A549 (cell line): ENCODE measurements around the gene DLG2. TPM values are rescaled to one million over a fixed set of nuclear protein-coding genes. Genes with fewer than 3 reads are reported as not detected.

ENCODE experiments used
- ATAC-seq, 2 experiments: fragments of 200-7000 bp in 1 of 2; fragments of >200 bp in 1 of 2; cut with Nextera tagmentation in 1 of 2; cut with Tn5 transposase in 1 of 2; 3 replicates each; pipeline versions ENCODE4 v1.8.0 to v1.9.1; 2018 to 2020; ENCODE audit warnings: mild to moderate bottlenecking in 1 of 2, moderate library complexity in 1 of 2
- CTCF ChIA-PET: fragments of 300-600 bp; sonication (Branson Sonifier 250); formaldehyde crosslinking; extraction: SDS; loops from one replicate; lab custom pipeline; 2021; ENCODE audit warnings: antibody characterized with exemption, inconsistent platforms; lab: Yijun Ruan, JAX
- POLR2A ChIA-PET: fragments of 350-600 bp; formaldehyde crosslinking; extraction: SDS; loops from one replicate; lab custom pipeline; 2021; ENCODE audit warnings: antibody characterized with exemption, inconsistent platforms; lab: Yijun Ruan, JAX
- DNase-seq, 2 experiments: peaks; one replicate each; pipeline versions ENCODE4 v3.0.0 to v3.0.0-alpha.2; 2011 to 2016; ENCODE audit warnings: low read depth in 1 of 2, low spot score in 1 of 2
- FAIRE-seq: peaks from 2 replicates; lab custom pipeline; 2011; peaks lifted over from hg19 to GRCh38; lab: Jason Lieb, UNC
- H3K27ac ChIP-seq, 2 experiments: fragments of >200 bp; sonication (Bioruptor Twin); formaldehyde crosslinking; 3 replicates each; pipeline ENCODE4 v1.5.1; 2016 to 2017
- H3K4me1 ChIP-seq: fragments of >200 bp; sonication (Bioruptor Twin); formaldehyde crosslinking; 3 replicates; pipeline ENCODE4 v1.6.1; 2016
- H3K4me2 ChIP-seq: fragments of >200 bp; sonication (Bioruptor Twin); formaldehyde crosslinking; 3 replicates; pipeline ENCODE4 v1.6.1; 2016
- H3K4me3 ChIP-seq: fragments of >200 bp; sonication (Bioruptor Twin); formaldehyde crosslinking; 3 replicates; pipeline ENCODE4 v1.5.1; 2016
- H3K9me3 ChIP-seq: fragments of >200 bp; sonication (Bioruptor Twin); formaldehyde crosslinking; 3 replicates; pipeline ENCODE4 v1.6.1; 2016
- BCL3 ChIP-seq: fragments of >200 bp; sonication (Bioruptor Twin); formaldehyde crosslinking; IDR thresholded peaks from 3 replicates; pipeline ENCODE4 v1.6.1; 2016
- CBX2 ChIP-seq: fragments of 200-600 bp; sonication (generic); IDR thresholded peaks from 2 replicates; pipeline ENCODE4 v1.6.1; 2016; ENCODE audit warnings: low read depth, mild to moderate bottlenecking, borderline replicate concordance
- CBX8 ChIP-seq: fragments of 200-600 bp; sonication (generic); IDR thresholded peaks from 2 replicates; pipeline ENCODE4 v1.6.1; 2016
- CHD4 ChIP-seq: fragments of 200-600 bp; sonication (generic); IDR thresholded peaks from 2 replicates; pipeline ENCODE4 v1.6.1; 2016; ENCODE audit warnings: antibody characterized with exemption, mild to moderate bottlenecking, borderline replicate concordance
- CTCF ChIP-seq: fragments of >200 bp; sonication (Bioruptor Twin); formaldehyde crosslinking; IDR thresholded peaks from 3 replicates; pipeline ENCODE4 v1.5.1; 2016
- EP300 ChIP-seq, 2 experiments: fragments of >200 bp; sonication (Bioruptor Twin); formaldehyde crosslinking; IDR thresholded peaks; 2 replicates in 1 of 2; 3 replicates in 1 of 2; pipeline ENCODE4 v1.6.1; 2016 to 2017
- ESRRA ChIP-seq: fragments of 150-350 bp; IDR thresholded peaks from 2 replicates; pipeline ENCODE4 v1.6.1; 2014; ENCODE audit warnings: mild to moderate bottlenecking, low read length, borderline replicate concordance
- FOXS1 ChIP-seq: fragments of 250-450 bp; sonication (Bioruptor Pico); IDR thresholded peaks from 2 replicates; pipeline ENCODE4 v1.5.0; 2020; ENCODE audit warnings: mild to moderate bottlenecking, moderate library complexity
- HDAC2 ChIP-seq: fragments of 200-600 bp; sonication (generic); IDR thresholded peaks from 2 replicates; pipeline ENCODE4 v1.6.1; 2016
- HOXA7 ChIP-seq: fragments of 250-450 bp; sonication (Bioruptor Pico); IDR thresholded peaks from 2 replicates; pipeline ENCODE4 v1.5.0; 2020; ENCODE audit warnings: mild to moderate bottlenecking, moderate library complexity
- HOXB13 ChIP-seq: fragments of 250-450 bp; sonication (Bioruptor Pico); IDR thresholded peaks from 2 replicates; pipeline ENCODE4 v1.5.0; 2020; ENCODE audit warnings: low read depth, mild to moderate bottlenecking, moderate library complexity
- KDM5A ChIP-seq: fragments of 200-600 bp; sonication (generic); IDR thresholded peaks from 2 replicates; pipeline ENCODE4 v1.6.1; 2016; ENCODE audit warnings: antibody characterized with exemption, mild to moderate bottlenecking
- NFE2L2 ChIP-seq: fragments of 150-350 bp; conservative IDR thresholded peaks from 2 replicates; pipeline ENCODE4 v1.6.1; 2014; ENCODE audit warnings: low read length
- POLR2AphosphoS2 ChIP-seq: conservative IDR thresholded peaks from 2 replicates; pipeline ENCODE4 v1.6.1; 2012; ENCODE audit warnings: low read length, improper control_type of control experiment, inconsistent platforms
- RARB ChIP-seq: fragments of 250-450 bp; sonication (Bioruptor Pico); IDR thresholded peaks from 2 replicates; pipeline ENCODE4 v1.8.0; 2021; ENCODE audit warnings: mild to moderate bottlenecking, moderate library complexity
- RCOR1 ChIP-seq: fragments of 150-350 bp; IDR thresholded peaks from 2 replicates; pipeline ENCODE4 v1.6.1; 2014; ENCODE audit warnings: antibody characterized with exemption, low read length, low read depth
- RNF2 ChIP-seq: fragments of 200-600 bp; sonication (generic); IDR thresholded peaks from 2 replicates; pipeline ENCODE4 v1.6.1; 2016; ENCODE audit warnings: low read depth, mild to moderate bottlenecking, antibody characterized with exemption, moderate library complexity, borderline replicate concordance
- ZFP36 ChIP-seq: fragments of 450-650 bp; IDR thresholded peaks from 2 replicates; pipeline ENCODE4 v1.6.1; 2014; ENCODE audit warnings: borderline replicate concordance; ENCODE audit not compliant: partially characterized antibody
- ZNF302 ChIP-seq: fragments of 250-450 bp; sonication (Bioruptor Pico); IDR thresholded peaks from 2 replicates; pipeline ENCODE4 v1.9.0; 2021; ENCODE audit warnings: inconsistent platforms, mild to moderate bottlenecking, moderate library complexity
- WGBS: methylation state at CpG from one replicate; pipeline ENCODE4 v1.1.6; 2017; ENCODE audit errors: missing lambda C conversion rate; 5-methylcytosine and 5-hydroxymethylcytosine counted together
- polyA plus RNA-seq, 4 experiments: library from polyadenylated mRNA; depleted of rRNA in 3 of 4; stranded (reverse); fragments of >200 nt; fragmentation: RNase III in 1 of 4; extraction: RNeasy Plus Mini Kit Qiagen cat#74134 plus additional on column Dnase treatment in 1 of 4; gene quantifications; 2 replicates in 3 of 4; 3 replicates in 1 of 4; pipeline ENCODE4 v1.2.3, GENCODE V29; 2011 to 2017

The DLG2 gene
- polyA plus RNA-seq, 2 of the 4 experiments (the other 2 are of a cell fraction): 0.26 to 0.79 TPM

- TF ChIP-seq CTCF: no peak
- TF ChIP-seq RNF2: no peak
- no peak for TF ChIP-seq CBX8
- no peak for TF ChIP-seq CBX2
- no peak for TF ChIP-seq CHD4
- no peak for TF ChIP-seq HOXB13 (CRISPR knock-in tag)
These were observed 1414.4 kb downstream of the DLG2 start (continued) for GRCh38 chr11:84212468-84213390.

GRCh38 chr11:84211896-84212295, 1415.2 kb downstream of the DLG2 start:
- no peaks in the 10 kb centered on the region for H3K4me1 ChIP-seq
- no peak for ATAC-seq
- H3K4me3 ChIP-seq: no peak overlapping the region
- H3K27ac ChIP-seq: no peak overlapping the region
- WGBS: 14% methylated on average over 3 of the region's 3 CpGs
- ChIA-PET POLR2A (no interaction called here), CTCF (no interaction called here)
- DNase-seq: no peak
- no peak for FAIRE-seq
- H3K4me2 ChIP-seq: no peak overlapping the region
- no peaks in the 10 kb centered on the region for H3K9me3 ChIP-seq
- no peak for TF ChIP-seq CHD4
- TF ChIP-seq HOXA7: no peak
- no peak for TF ChIP-seq FOXS1
- TF ChIP-seq ESRRA: no peak
- TF ChIP-seq ZFP36: no peak
- no peak for TF ChIP-seq BCL3
- no peak for TF ChIP-seq ZNF302 (CRISPR knock-in tag)
- TF ChIP-seq RARB (CRISPR knock-in tag): no peak
- no peak for TF ChIP-seq RNF2
- no peak for TF ChIP-seq HDAC2
- TF ChIP-seq EP300 (IDR thresholded peaks at IDR 0.05): no peak
- no peak for TF ChIP-seq CBX8
- no peak for TF ChIP-seq KDM5A
- no peak for TF ChIP-seq POLR2AphosphoS2
- TF ChIP-seq NFE2L2: no peak

GRCh38 chr11:84194696-84195095, 1432.4 kb downstream of the DLG2 start:
- no peak for DNase-seq
- TF ChIP-seq CBX2 (no peak), RCOR1 (no peak)

More at GRCh38 chr11:84194696-84195095, 1432.4 kb downstream of the DLG2 start:
- WGBS: 0% methylated on average over 6 of the region's 18 CpGs
- ChIA-PET POLR2A (no interaction called here), CTCF (no interaction called here)
- H3K4me2 ChIP-seq: no peak overlapping the region
- H3K9me3 ChIP-seq: no peaks in the 10 kb centered on the region; the same call in 2 of the 3 replicates
- H3K4me1 ChIP-seq: no peaks in the 10 kb centered on the region
- no peak overlapping the region for H3K4me3 ChIP-seq
- ATAC-seq (no peak), FAIRE-seq (no peak)
- H3K27ac ChIP-seq: no peak overlapping the region
